GM23338 (cell line): ENCODE results near the gene GSG1L. TPM values are rescaled to one million over a fixed set of nuclear protein-coding genes. Genes with fewer than 3 reads are reported as not detected.

Experiments used
- ATAC-seq: fragments of 200-7000 bp; cut with Tn5 transposase; 3 replicates; pipeline ENCODE4 v1.9.1; 2020
- DNase-seq: peaks from one replicate; pipeline ENCODE4 v3.0.0-alpha.2; 2015; ENCODE audit warnings: low spot score
- H2AFZ ChIP-seq: fragments of 200-600 bp; sonication (generic); 2 replicates; pipeline ENCODE4 v1.8.0; 2016; ENCODE audit warnings: antibody characterized with exemption, mild to moderate bottlenecking, moderate library complexity
- H3F3A ChIP-seq: fragments of 200-600 bp; sonication (generic); replicated peaks from 2 replicates; pipeline ENCODE4 v1.8.0; 2017; ENCODE audit warnings: antibody characterized with exemption, mixed run types, low read depth
- H3K27ac ChIP-seq: fragments of 200-600 bp; sonication (generic); 2 replicates; pipeline ENCODE4 v1.6.1; 2016; ENCODE audit warnings: low read depth
- H3K27me3 ChIP-seq: fragments of 200-600 bp; sonication (generic); 2 replicates; pipeline ENCODE4 v1.8.0; 2016; ENCODE audit warnings: mild to moderate bottlenecking, mixed run types, moderate library complexity; ENCODE audit not compliant: insufficient read depth
- H3K36me3 ChIP-seq: fragments of 200-600 bp; sonication (generic); 2 replicates; pipeline ENCODE4 v1.8.0; 2016; ENCODE audit warnings: mild to moderate bottlenecking; ENCODE audit not compliant: insufficient read depth
- H3K4me1 ChIP-seq: fragments of 200-600 bp; sonication (generic); 2 replicates; pipeline ENCODE4 v1.8.0; 2016; ENCODE audit warnings: mild to moderate bottlenecking, moderate library complexity; ENCODE audit not compliant: insufficient read depth
- H3K4me2 ChIP-seq: fragments of 200-600 bp; sonication (generic); 2 replicates; pipeline ENCODE4 v1.7.1; 2017; ENCODE audit warnings: mixed run types
- H3K4me3 ChIP-seq: fragments of 200-600 bp; sonication (generic); 2 replicates; pipeline ENCODE4 v1.6.1; 2016; ENCODE audit warnings: mixed run types
- H3K79me2 ChIP-seq: fragments of 200-600 bp; sonication (generic); replicated peaks from 2 replicates; pipeline ENCODE4 v1.8.0; 2017; ENCODE audit warnings: mild to moderate bottlenecking; ENCODE audit not compliant: insufficient read depth
- H3K9me2 ChIP-seq: fragments of 200-600 bp; sonication (generic); 2 replicates; pipeline ENCODE4 v1.8.0; 2017; ENCODE audit not compliant: insufficient read depth
- H4K20me1 ChIP-seq: fragments of 200-600 bp; sonication (generic); replicated peaks from 2 replicates; pipeline ENCODE4 v1.8.0; 2017; ENCODE audit warnings: mild to moderate bottlenecking; ENCODE audit not compliant: insufficient read depth
- H3K27ac Mint-ChIP-seq: 2 replicates; pipeline ENCODE4 v1.8.0; 2020; ENCODE audit warnings: inconsistent platforms, mild to moderate bottlenecking, moderate library complexity, mixed read lengths
- H3K27me3 Mint-ChIP-seq: 3 replicates; pipeline ENCODE4 v1.8.0; 2022; ENCODE audit warnings: low read depth, mild to moderate bottlenecking, moderate library complexity, mixed read lengths, inconsistent platforms; ENCODE audit not compliant: insufficient read depth, poor library complexity
- H3K36me3 Mint-ChIP-seq: 3 replicates; pipeline ENCODE4 v1.8.0; 2021; ENCODE audit warnings: low read depth, mild to moderate bottlenecking, inconsistent platforms, moderate library complexity, mixed read lengths
- H3K4me1 Mint-ChIP-seq: 3 replicates; pipeline ENCODE4 v1.8.0; 2020; ENCODE audit warnings: mild to moderate bottlenecking, inconsistent platforms, mixed read lengths
- H3K4me3 Mint-ChIP-seq: 3 replicates; pipeline ENCODE4 v1.8.0; 2021; ENCODE audit warnings: moderate library complexity, mild to moderate bottlenecking, inconsistent platforms, mixed read lengths
- H3K9me3 Mint-ChIP-seq: 3 replicates; pipeline ENCODE4 v1.8.0; 2020; ENCODE audit warnings: moderate library complexity, mild to moderate bottlenecking, inconsistent platforms, mixed read lengths
- ETS1 ChIP-seq: IDR thresholded peaks from 2 replicates; pipeline ENCODE4 v1.6.1; 2016; ENCODE audit warnings: antibody characterized with exemption
- EZH2 ChIP-seq: fragments of 200-600 bp; sonication (generic); IDR thresholded peaks from one replicate; pipeline ENCODE4 v1.8.0; 2017; ENCODE audit warnings: antibody characterized with exemption, mild to moderate bottlenecking, low read depth; ENCODE audit not compliant: unreplicated experiment
- EZH2phosphoT487 ChIP-seq: fragments of 200-600 bp; sonication (generic); IDR thresholded peaks from one replicate; pipeline ENCODE4 v1.8.1; 2018; ENCODE audit warnings: antibody characterized with exemption; ENCODE audit not compliant: unreplicated experiment
- NANOG ChIP-seq: IDR thresholded peaks from 2 replicates; pipeline ENCODE4 v1.6.1; 2016; ENCODE audit warnings: antibody characterized with exemption, borderline replicate concordance
- POLR2AphosphoS5 ChIP-seq: IDR thresholded peaks from 2 replicates; pipeline ENCODE4 v1.6.1; 2016; ENCODE audit warnings: antibody characterized with exemption, low read depth
- STAT1 ChIP-seq: IDR thresholded peaks from one replicate; pipeline ENCODE4 v1.6.1; 2016; ENCODE audit warnings: antibody characterized with exemption; ENCODE audit not compliant: unreplicated experiment
- ZNF114 ChIP-seq: fragments of 250-450 bp; sonication (Bioruptor Pico); IDR thresholded peaks from 2 replicates; pipeline ENCODE4 v1.5.0; 2020; ENCODE audit warnings: mild to moderate bottlenecking, moderate library complexity
- ZNF331 ChIP-seq: fragments of 250-450 bp; sonication (Bioruptor Pico); IDR thresholded peaks from 2 replicates; pipeline ENCODE4 v1.5.0; 2020; ENCODE audit warnings: low read depth, mild to moderate bottlenecking, moderate library complexity
- ZNF462 ChIP-seq: fragments of 250-450 bp; sonication (Bioruptor Pico); IDR thresholded peaks from 2 replicates; pipeline ENCODE4 v1.5.0; 2020; ENCODE audit warnings: mild to moderate bottlenecking, moderate library complexity
- polyA plus RNA-seq: library from polyadenylated mRNA; unstranded; fragments of >200 nt; fragmentation: Nextera tagmentation; extraction: Ambion mirVana; gene quantifications from 2 replicates; pipeline ENCODE4 v1.2.1, GENCODE V29; 2016
- total RNA-seq: library from RNA; depleted of rRNA; stranded (reverse); fragments of >200 nt; shearing (Covaris generic); gene quantifications from 2 replicates; pipeline ENCODE4 v1.2.3, GENCODE V29; 2014

Gene GSG1L
- total and polyA plus RNA-seq, 2 experiments from 2014 or later, result 0.36 to 0.63 TPM

- H4K20me1 ChIP-seq, result peaks cover 11% of the 10 kb centered on the region
- H3K4me3 ChIP-seq, result no peak overlapping the region
- ATAC-seq (no peak), DNase-seq (no peak)
- H3K79me2 ChIP-seq, result peaks cover 6% of the 10 kb centered on the region; the same call in 1 of the 2 replicates
- no peaks in the 10 kb centered on the region for H3K9me3 Mint-ChIP-seq
- H3K4me2 ChIP-seq, result no peak overlapping the region
- no peaks in the 10 kb centered on the region for H3K4me1 Mint-ChIP-seq
- no peaks in the 10 kb centered on the region for H3K4me1 ChIP-seq
- H3K27ac Mint-ChIP-seq, result no peak overlapping the region
- H3K27ac ChIP-seq, result no peak overlapping the region
- peaks cover 84% of the 10 kb centered on the region for H3K36me3 Mint-ChIP-seq
- no peaks in the 10 kb centered on the region for H3K27me3 ChIP-seq
- no peaks in the 10 kb centered on the region for H3F3A ChIP-seq
- no peaks in the 10 kb centered on the region for H3K9me2 ChIP-seq
- H3K4me3 Mint-ChIP-seq, result no peak overlapping the region
- peaks cover 43% of the 10 kb centered on the region for H3K36me3 ChIP-seq
- no peak overlapping the region for H2AFZ ChIP-seq
- TF ChIP-seq STAT1, result no peak
- no peak for TF ChIP-seq POLR2AphosphoS5
- peaks cover 9% of the 10 kb centered on the region for H3K27me3 Mint-ChIP-seq
Observed at GRCh38 chr16:28104404-28104803, 40.9 kb upstream of the GSG1L start.

- H3K27me3 Mint-ChIP-seq, result peaks cover 9% of the 10 kb centered on the region
- peaks cover 87% of the 10 kb centered on the region for H3K36me3 Mint-ChIP-seq
- no peak for TF ChIP-seq EZH2
- Histone ChIP-seq H3K36me3 (peaks cover 43% of the 10 kb centered on the region), H3K27me3 (no peaks in the 10 kb centered on the region), H3K4me1 (no peaks in the 10 kb centered on the region), H3K27ac (no peak overlapping the region), H3F3A (no peaks in the 10 kb centered on the region), H3K9me2 (no peaks in the 10 kb centered on the region), H4K20me1 (peaks cover 11% of the 10 kb centered on the region; the same call in 1 of the 2 replicates), H3K4me3 (no peak overlapping the region), H2AFZ (no peak overlapping the region), H3K4me2 (no peak overlapping the region), H3K79me2 (no peaks in the 10 kb centered on the region)
- no peaks in the 10 kb centered on the region for H3K9me3 Mint-ChIP-seq
- H3K4me1 Mint-ChIP-seq, result no peaks in the 10 kb centered on the region
- H3K27ac Mint-ChIP-seq, result no peak overlapping the region
- H3K4me3 Mint-ChIP-seq, result no peak overlapping the region
- DNase-seq (no peak), ATAC-seq (no peak)
Observed at GRCh38 chr16:28103516-28104170, 40.1 kb upstream of the GSG1L start.

- H3K9me2 ChIP-seq, result no peaks in the 10 kb centered on the region
- no peaks in the 10 kb centered on the region for H3F3A ChIP-seq
- Mint-ChIP-seq H3K36me3 (peaks cover 83% of the 10 kb centered on the region), H3K27ac (no peak overlapping the region), H3K9me3 (no peaks in the 10 kb centered on the region), H3K4me3 (no peak overlapping the region), H3K4me1 (no peaks in the 10 kb centered on the region), H3K27me3 (peaks cover 11% of the 10 kb centered on the region)
- no peaks in the 10 kb centered on the region for H3K4me1 ChIP-seq
- H3K36me3 ChIP-seq, result peaks cover 30% of the 10 kb centered on the region
- H3K4me2 ChIP-seq, result no peak overlapping the region
- no peak for DNase-seq
- H3K27me3 ChIP-seq, result no peaks in the 10 kb centered on the region
- H3K79me2 ChIP-seq, result no peaks in the 10 kb centered on the region
- no peak overlapping the region for H3K4me3 ChIP-seq
- peaks cover 11% of the 10 kb centered on the region; the same call in 1 of the 2 replicates for H4K20me1 ChIP-seq
- H2AFZ ChIP-seq, result no peak overlapping the region
- ATAC-seq, result no peak
- no peak overlapping the region for H3K27ac ChIP-seq
- TF ChIP-seq ZNF462 (CRISPR knock-in tag) (no peak), ETS1 (no peak), EZH2phosphoT487 (no peak), ZNF114 (CRISPR knock-in tag) (no peak), POLR2AphosphoS5 (no peak), ZNF331 (no peak), STAT1 (no peak), NANOG (no peak)
Observed at GRCh38 chr16:28101533-28101890, 38.0 kb upstream of the GSG1L start.
